OCI-LY7 (cell line): ENCODE results near the gene TGFBR2. TPM values are rescaled to one million over a fixed set of nuclear protein-coding genes. Genes with fewer than 3 reads are reported as not detected.

Experiments used
- BruUV-seq: library from RNA; stranded (reverse); fragments of 400-500 nt; replicated peaks from 2 replicates; lab custom pipeline; 2021; lab: Mats Ljungman, UMichigan
- CTCF ChIA-PET: fragments of 300-600 bp; sonication (Branson Sonifier 250); formaldehyde crosslinking; loops from one replicate; lab custom pipeline; 2022; ENCODE audit warnings: antibody characterized with exemption; ENCODE audit not compliant: unreplicated experiment; lab: Charles Lee
- POLR2A ChIA-PET: fragments of 300-600 bp; sonication (Branson Sonifier 250); formaldehyde crosslinking; loops from one replicate; lab custom pipeline; 2022; ENCODE audit warnings: antibody characterized with exemption; lab: Charles Lee
- DNase-seq: peaks from one replicate; pipeline ENCODE4 v3.0.0-alpha.2; 2015; ENCODE audit warnings: low spot score
- H2AFZ ChIP-seq: fragments of 200-600 bp; sonication (generic), shearing (Covaris generic); 2 replicates; pipeline ENCODE4 v1.6.1; 2014; ENCODE audit warnings: mild to moderate bottlenecking, antibody characterized with exemption, low read length, moderate library complexity
- H3K27ac ChIP-seq: fragments of 200-600 bp; sonication (generic); 2 replicates; pipeline ENCODE4 v1.5.1; 2014; ENCODE audit warnings: mixed run types, low read depth, mild to moderate bottlenecking, moderate library complexity, low read length, inconsistent platforms; ENCODE audit not compliant: poor library complexity, severe bottlenecking
- H3K36me3 ChIP-seq: fragments of 200-600 bp; sonication (generic); 2 replicates; pipeline ENCODE4 v1.6.1; 2014; ENCODE audit warnings: mild to moderate bottlenecking, antibody characterized with exemption, low read length, moderate library complexity, mixed read lengths; ENCODE audit not compliant: insufficient read depth
- H3K4me1 ChIP-seq: fragments of 200-600 bp; sonication (generic); 2 replicates; pipeline ENCODE4 v1.5.1; 2014; ENCODE audit warnings: mild to moderate bottlenecking, low read length; ENCODE audit not compliant: insufficient read depth, poor library complexity, severe bottlenecking
- H3K4me2 ChIP-seq: fragments of 200-600 bp; sonication (generic); 2 replicates; pipeline ENCODE4 v1.6.1; 2014; ENCODE audit warnings: mild to moderate bottlenecking, low read length
- H3K4me3 ChIP-seq: fragments of 200-600 bp; sonication (generic); 2 replicates; pipeline ENCODE4 v1.5.1; 2014; ENCODE audit warnings: mild to moderate bottlenecking, low read depth, low read length; ENCODE audit not compliant: poor library complexity, severe bottlenecking
- H3K79me2 ChIP-seq: fragments of 200-600 bp; sonication (generic); 2 replicates; pipeline ENCODE4 v1.6.1; 2016; ENCODE audit warnings: low read depth, mild to moderate bottlenecking, low read length, moderate library complexity, mixed read lengths; ENCODE audit not compliant: insufficient read depth
- H3K9me2 ChIP-seq: fragments of 200-600 bp; sonication (generic); 2 replicates; pipeline ENCODE4 v1.6.1; 2016; ENCODE audit warnings: mild to moderate bottlenecking, low read length, mixed read lengths; ENCODE audit not compliant: insufficient read depth
- H3K9me3 ChIP-seq: fragments of 200-600 bp; sonication (generic); 2 replicates; pipeline ENCODE4 v1.6.1; 2014; ENCODE audit warnings: mild to moderate bottlenecking, mixed run types, low read length, mixed read lengths
- H4K20me1 ChIP-seq: fragments of 200-600 bp; sonication (generic); 2 replicates; pipeline ENCODE4 v1.6.1; 2014; ENCODE audit warnings: mild to moderate bottlenecking, antibody characterized with exemption, low read length, moderate library complexity, mixed read lengths; ENCODE audit not compliant: insufficient read depth
- CTCF ChIP-seq: fragments of 200-600 bp; sonication (generic); conservative IDR thresholded peaks from 2 replicates; pipeline ENCODE4 v1.5.1; 2014; ENCODE audit warnings: mild to moderate bottlenecking, antibody characterized with exemption, low read length, moderate library complexity, mixed read lengths
- EZH2phosphoT487 ChIP-seq: fragments of 200-600 bp; sonication (generic); IDR thresholded peaks from 2 replicates; pipeline ENCODE4 v1.6.1; 2018; ENCODE audit warnings: low read depth, borderline replicate concordance, mild to moderate bottlenecking, mixed run types, antibody characterized with exemption, low read length, moderate library complexity, mixed read lengths
- intact Hi-C: fragments of 100-400 bp; cut with micrococcal nuclease; formaldehyde crosslinking; loops from one replicate; pipeline ENCODE4 v1.10.0; 2022; ENCODE audit not compliant: unreplicated experiment
- total RNA-seq, 2 experiments: library from RNA; depleted of rRNA in 1 of 2; stranded (reverse); fragments of >200 nt in 1 of 2; shearing (Covaris generic) in 1 of 2; gene quantifications; 2 replicates each; pipeline ENCODE4 v1.2.3, GENCODE V29; 2014 to 2022

TGFBR2 gene
- total RNA-seq, 2 experiments from 2014 or later: 25.2 to 28.1 TPM

- Histone ChIP-seq H3K4me3 (peak overlapping the region; percentile 20), H3K79me2 (peaks cover 99% of the 10 kb centered on the region), H3K4me1 (peaks cover 98% of the 10 kb centered on the region), H3K9me2 (no peaks in the 10 kb centered on the region), H2AFZ (no peak overlapping the region), H3K4me2 (peak overlapping the region; percentile 60), H3K36me3 (peaks cover 36% of the 10 kb centered on the region), H3K27ac (peak overlapping the region; percentile 56), H3K9me3 (no peaks in the 10 kb centered on the region), H4K20me1 (0 out of 2 replicates have a peak, but pooled peaks cover 10% of the 10 kb centered on the region)
- no TSS peak for BruUV-seq
- ChIA-PET CTCF (no interaction called here), POLR2A (interaction anchor here (1.1 to 1.9 kb wide), 3 partner anchors 10 to 21 kb away, joined by 3 to 5 read pairs (median 4); no protein-coding TSS in a partner anchor)
- no peak for DNase-seq
- TF ChIP-seq EZH2phosphoT487 (no peak), CTCF (no peak)
- intact Hi-C loops: no loop called here
These were observed 15.2 kb downstream of the TGFBR2 start for GRCh38 chr3:30621576-30621975.

- CTCF ChIA-PET: no interaction called here
- intact Hi-C loops: no loop called here
- no peak overlapping the region for H2AFZ ChIP-seq
These were observed 15.7 kb downstream of the TGFBR2 start for GRCh38 chr3:30622047-30622545.

More at GRCh38 chr3:30622047-30622545, 15.7 kb downstream of the TGFBR2 start:
- POLR2A ChIA-PET: interaction anchor here (0.6 to 5.9 kb wide), 10 partner anchors 8 to 61 kb away, joined by 3 to 76 read pairs (median 6); no protein-coding TSS in a partner anchor
- peaks cover 99% of the 10 kb centered on the region for H3K79me2 ChIP-seq
- H3K9me3 ChIP-seq: no peaks in the 10 kb centered on the region
- H3K27ac ChIP-seq: peak overlapping the region; percentile 56
- DNase-seq: no peak
- TF ChIP-seq CTCF: no peak
- no peak for TF ChIP-seq EZH2phosphoT487
- H3K4me3 ChIP-seq: peak overlapping the region; percentile 20
- H3K4me1 ChIP-seq: peaks cover 98% of the 10 kb centered on the region
- BruUV-seq: no TSS peak
- peaks cover 36% of the 10 kb centered on the region for H3K36me3 ChIP-seq
- H4K20me1 ChIP-seq: 0 out of 2 replicates have a peak, but pooled peaks cover 8% of the 10 kb centered on the region
- peak overlapping the region; percentile 60 for H3K4me2 ChIP-seq
- no peaks in the 10 kb centered on the region for H3K9me2 ChIP-seq
